NCI-H2196 treated with DMSO at 0.1 percent for 48 hours (cell line): ENCODE data around the gene SH3BP1.

Experiments used
- DNase-seq: peaks from one replicate; lab custom pipeline; 2025; ENCODE audit not compliant: unreplicated experiment; lab: John Stamatoyannopoulos, UW

The SH3BP1 gene

GRCh38 chr22:37701141-37701786, 61.8 kb downstream of the SH3BP1 start:
- no peak for DNase-seq

- no peak for DNase-seq
These were observed 64.4 kb downstream of the SH3BP1 start for GRCh38 chr22:37703906-37704305.

- DNase-seq, result no peak
These were observed 65.2 kb downstream of the SH3BP1 start for GRCh38 chr22:37704645-37705044.

- DNase-seq, result no peak
These were observed 65.7 kb downstream of the SH3BP1 start for GRCh38 chr22:37705205-37705604.
